ENCODE data around the gene GALNT10.

Gene GALNT10

DNA sequence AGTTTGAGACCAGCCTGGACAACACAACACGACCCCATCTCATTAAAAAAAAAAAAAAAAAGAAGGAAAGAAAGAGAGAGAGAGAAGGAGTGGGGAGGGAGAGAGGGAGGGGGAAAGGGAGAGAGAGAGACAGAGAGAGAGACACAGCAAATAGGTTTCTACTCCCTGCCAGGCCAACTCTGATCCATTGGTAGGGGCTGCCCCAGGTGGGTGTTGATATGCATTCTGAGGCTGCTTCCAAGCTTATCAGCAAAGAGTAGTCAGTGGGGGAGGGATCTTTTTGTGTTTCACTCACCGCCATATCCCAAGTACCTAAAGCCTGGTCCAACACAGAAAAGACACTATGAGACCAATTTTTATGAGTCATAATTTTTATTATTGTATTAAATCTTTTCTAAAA lies 198.3 kb downstream of the GALNT10 start:
- no peak for DNase-seq

GRCh38 chr5:154390096-154390495 lies 199.6 kb downstream of the GALNT10 start:
- DNase-seq, result no peak

- DNase-seq, result no peak
Observed at GRCh38 chr5:154390746-154391359, 200.3 kb downstream of the GALNT10 start.

DNA sequence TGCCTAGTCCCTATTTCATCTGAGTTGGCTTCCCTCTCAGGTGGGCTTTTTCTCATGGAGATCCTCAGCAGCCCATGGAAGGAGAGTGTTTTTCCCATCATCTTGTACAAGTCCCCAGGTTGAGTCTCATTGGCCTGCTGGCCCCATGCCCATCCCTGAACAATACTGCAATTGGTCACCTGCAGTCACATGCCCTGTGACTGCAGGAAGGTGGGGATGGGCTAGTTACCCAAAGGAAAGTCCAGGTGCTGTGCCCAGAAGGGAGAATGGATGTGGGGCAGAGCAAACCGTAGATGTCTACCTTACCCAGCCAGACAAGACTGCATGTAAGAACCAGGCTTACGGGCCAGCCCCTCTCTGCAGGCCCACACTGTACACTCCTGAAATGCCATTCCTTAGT lies 201.3 kb downstream of the GALNT10 start:
- no peak for DNase-seq

GRCh38 chr5:154393850-154394249 lies 203.3 kb downstream of the GALNT10 start:
- DNase-seq, result no peak

GRCh38 chr5:154394307-154394706 lies 203.8 kb downstream of the GALNT10 start:
- DNase-seq, result no peak

DNA sequence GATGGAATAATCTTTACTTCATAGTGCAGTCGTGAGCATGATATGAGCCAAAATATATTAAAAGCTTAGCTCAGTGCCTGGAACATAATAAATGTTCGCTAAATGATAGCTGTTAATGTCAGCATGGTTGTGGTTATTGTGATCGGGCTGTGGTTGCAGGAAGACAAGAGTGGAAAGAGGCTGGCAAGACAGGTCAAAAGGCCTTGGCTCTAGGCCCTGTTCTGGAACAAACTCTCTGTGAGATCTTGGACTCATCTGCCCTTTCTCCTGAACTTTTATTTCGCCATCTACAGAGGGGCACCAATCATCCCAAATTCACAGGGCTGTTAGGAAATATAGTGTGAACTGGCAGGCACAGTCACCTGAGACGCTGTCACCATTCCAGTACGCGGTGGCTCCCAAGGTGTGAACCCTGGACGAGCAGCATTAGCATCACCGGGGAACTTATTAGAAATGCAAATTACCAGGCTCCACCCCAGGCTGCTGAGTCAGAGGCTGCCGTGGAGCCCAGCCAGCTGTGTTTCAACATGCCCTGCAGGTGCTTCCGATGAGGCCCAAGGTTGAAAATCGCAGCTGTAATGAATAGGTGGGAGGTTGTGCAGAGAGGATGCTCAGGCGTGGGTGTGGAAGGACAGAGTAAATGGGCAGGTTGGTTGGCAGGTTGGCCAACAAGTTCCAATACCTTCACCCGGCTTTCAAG lies 205.0 kb downstream of the GALNT10 start:
- DNase-seq, result no peak

GRCh38 chr5:154396128-154396527 lies 205.6 kb downstream of the GALNT10 start:
- no peak for DNase-seq

GRCh38 chr5:154397652-154398406 lies 207.3 kb downstream of the GALNT10 start:
- no peak for DNase-seq

- DNase-seq, result no peak
Observed at GRCh38 chr5:154400678-154401077, 210.1 kb downstream of the GALNT10 start.

DNA sequence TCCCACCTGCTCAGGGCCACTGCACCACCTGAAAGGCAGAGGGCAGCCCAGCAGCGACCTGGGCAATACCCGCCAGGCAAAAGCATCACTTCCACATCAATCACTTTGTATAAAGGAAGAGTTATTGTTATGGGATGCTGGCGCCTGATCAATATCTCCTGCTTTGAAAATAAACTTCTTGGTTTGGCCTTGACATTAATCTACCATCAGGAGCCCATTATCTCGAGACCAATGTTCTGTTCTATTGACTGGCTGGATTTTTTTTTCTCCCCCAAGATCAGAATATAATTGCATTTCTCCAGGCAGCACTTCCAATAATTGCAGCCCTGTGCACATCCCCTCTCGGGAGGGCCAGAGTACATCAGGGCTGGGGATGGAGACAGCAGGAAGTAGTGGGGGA lies 210.8 kb downstream of the GALNT10 start:
- DNase-seq, result no peak

- no peak for DNase-seq
Observed at GRCh38 chr5:154401931-154402330, 211.4 kb downstream of the GALNT10 start.

DNA sequence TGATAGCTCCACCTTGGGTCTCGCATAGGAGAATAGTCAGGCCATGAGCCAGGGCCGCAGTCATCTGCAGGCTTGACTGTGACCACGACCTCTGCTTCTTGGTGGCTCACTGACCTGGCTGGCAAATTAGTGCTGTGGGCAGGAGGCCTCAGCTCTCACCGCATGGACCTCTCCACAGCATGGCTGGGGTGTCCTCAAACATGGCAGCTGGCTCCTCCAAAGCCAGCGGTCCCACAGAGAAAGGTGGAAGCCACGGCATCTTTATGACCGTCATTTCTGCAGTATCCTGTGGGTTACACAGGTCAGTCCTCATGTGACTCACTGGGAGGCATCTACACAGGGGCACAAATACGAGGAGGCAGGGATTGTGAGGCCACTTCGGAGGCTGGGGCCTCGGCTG lies 212.1 kb downstream of the GALNT10 start:
- no peak for DNase-seq

GRCh38 chr5:154403234-154403633 lies 212.7 kb downstream of the GALNT10 start:
- DNase-seq, result no peak

GRCh38 chr5:154403776-154404387 lies 213.3 kb downstream of the GALNT10 start:
- DNase-seq, result no peak

DNA sequence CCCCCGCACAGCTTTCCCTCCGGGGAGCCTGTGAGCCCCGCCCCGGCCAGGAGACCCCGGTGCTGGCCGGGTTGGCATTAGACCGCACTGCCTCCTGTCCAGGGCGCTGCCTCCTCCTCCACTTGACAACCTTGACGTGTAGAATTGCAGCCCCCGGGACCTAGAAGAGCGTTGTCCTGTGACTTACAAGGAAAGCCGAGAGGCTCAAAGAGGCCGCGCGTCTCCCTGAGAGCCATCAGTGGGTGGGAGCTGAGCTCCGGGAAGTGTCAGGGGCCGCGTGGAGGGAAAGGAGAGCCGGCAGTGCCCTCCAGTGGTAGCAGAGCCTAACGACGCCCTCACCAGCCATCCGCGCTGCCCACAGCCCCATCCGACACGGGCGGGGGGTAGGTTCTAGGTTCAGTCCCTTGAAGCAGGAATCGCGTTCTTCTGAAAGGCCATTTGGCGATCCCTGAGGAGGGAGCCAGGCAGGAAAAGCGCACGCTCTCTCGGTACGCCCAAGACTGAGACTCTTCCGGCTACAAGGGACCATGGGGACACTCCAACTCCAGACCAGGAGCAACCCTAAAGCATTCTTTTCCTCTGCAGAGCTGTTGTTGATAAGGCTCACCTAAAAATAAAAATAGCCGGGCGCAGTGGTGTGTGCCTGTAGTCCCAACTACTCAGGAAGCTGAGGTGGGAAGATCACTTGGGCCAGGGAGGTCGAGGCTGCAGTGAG lies 214.7 kb downstream of the GALNT10 start:
- peak; percentile 62 to 76 for DNase-seq

- DNase-seq, result no peak
Observed at GRCh38 chr5:154406231-154406630, 215.7 kb downstream of the GALNT10 start.

DNA sequence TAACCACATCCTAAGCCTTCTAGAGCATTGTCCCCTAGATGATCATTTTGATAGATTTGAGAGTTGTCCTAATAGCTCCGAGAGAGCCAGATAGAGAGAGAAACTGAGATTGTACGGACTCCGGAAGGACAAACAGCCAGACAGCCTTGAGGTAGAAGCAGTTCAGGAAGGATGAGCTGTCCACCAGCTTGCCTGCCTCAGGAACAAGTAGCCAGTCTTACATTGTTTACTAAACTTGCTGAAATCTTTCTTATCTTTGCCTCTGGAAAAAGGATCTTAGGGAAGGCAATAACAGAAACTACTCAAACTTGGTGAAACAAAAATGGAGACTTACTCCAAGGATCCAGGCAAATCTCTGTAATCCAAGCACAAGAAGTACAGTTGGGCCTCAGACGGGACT lies 216.3 kb downstream of the GALNT10 start:
- DNase-seq, result no peak

DNA sequence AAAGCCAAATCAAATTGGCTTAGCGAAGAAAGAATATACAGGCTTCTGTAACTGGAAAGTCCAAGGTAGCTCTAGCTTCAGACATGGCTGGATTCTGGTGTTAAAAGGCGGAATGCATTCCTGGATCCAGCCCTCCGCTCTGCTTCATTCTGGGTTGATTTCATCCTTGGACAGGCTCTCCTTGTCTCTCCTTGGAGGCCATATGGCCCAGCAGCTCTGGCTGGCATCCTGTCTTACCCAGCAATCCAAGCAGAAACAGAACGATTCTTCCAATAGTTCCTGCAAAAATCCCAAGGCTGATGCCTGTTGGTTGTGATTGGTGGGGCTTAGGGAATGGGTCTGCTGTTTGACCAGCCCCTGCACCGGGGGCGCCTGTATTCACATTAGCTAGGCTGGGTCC lies 218.3 kb downstream of the GALNT10 start:
- no peak for DNase-seq

GRCh38 chr5:154409230-154409840 lies 218.8 kb downstream of the GALNT10 start:
- no peak for DNase-seq

DNA sequence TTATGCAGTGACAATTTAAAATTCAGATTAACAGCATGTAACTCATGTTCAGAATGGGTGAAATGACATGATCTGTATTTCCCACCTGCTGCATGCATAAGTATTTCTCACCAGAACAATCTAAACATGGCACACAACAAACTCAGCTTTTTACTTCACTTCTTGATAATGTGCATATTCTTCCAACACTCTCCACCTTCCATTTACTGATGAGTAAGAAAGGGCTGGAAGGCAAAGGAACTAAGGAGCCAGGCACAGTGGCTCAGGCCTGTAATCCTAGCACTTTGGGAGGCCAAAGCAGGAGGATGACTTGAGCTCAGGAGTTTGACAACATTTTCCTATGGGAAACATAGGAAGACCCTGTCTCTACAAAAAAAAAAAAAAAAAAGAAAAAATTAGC lies 219.5 kb downstream of the GALNT10 start:
- DNase-seq, result no peak

DNA sequence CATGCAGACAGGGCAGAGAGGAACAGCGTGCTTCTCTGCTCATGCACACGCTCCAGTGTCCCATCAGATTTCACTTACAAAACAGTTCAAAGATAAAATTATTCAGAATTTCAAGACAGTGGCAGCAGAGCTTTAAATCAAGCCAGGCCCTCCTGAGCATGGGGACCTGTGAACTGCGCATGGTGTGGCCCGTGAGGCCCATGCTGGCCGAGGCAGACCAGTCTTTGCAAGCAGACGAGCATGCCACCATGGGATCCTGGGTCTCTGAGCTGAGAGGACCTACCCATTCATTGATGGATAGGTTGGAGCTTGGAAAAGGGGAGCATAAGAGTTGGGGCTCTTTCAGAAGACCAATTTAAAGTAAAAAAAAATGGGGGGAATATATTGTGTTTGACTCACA lies 220.3 kb downstream of the GALNT10 start:
- no peak for DNase-seq

GRCh38 chr5:154411338-154411737 lies 220.8 kb downstream of the GALNT10 start:
- DNase-seq, result no peak

Data from stimulated activated CD4-positive, alpha-beta T cell treated with anti-CD3 and anti-CD28 coated beads, Interleukin-2, amount 100 ng/mL, for 48 hours (primary cell).